Endodermal cell (in vitro differentiated cells): ENCODE measurements around the gene C20orf144. TPM values are rescaled to one million over a fixed set of nuclear protein-coding genes. Genes with fewer than 3 reads are reported as not detected.

Experiments
- DNase-seq: peaks from one replicate; pipeline ENCODE4 v3.0.0-alpha.2; 2017
- H3K27ac ChIP-seq: 2 replicates; pipeline ENCODE4 v1.5.1; 2013; ENCODE audit warnings: mild to moderate bottlenecking, low read depth, low read length, moderate library complexity
- H3K27me3 ChIP-seq: 2 replicates; pipeline ENCODE4 v1.6.1; 2013; ENCODE audit warnings: mild to moderate bottlenecking, low read length, moderate library complexity; ENCODE audit not compliant: insufficient read depth, control insufficient read depth, poor library complexity, severe bottlenecking
- H3K36me3 ChIP-seq: 2 replicates; pipeline ENCODE4 v1.7.0; 2013; ENCODE audit warnings: mild to moderate bottlenecking, low read length, moderate library complexity; ENCODE audit not compliant: control insufficient read depth, insufficient read depth
- H3K4me1 ChIP-seq: one replicate; pipeline ENCODE4 v1.7.0; 2013; ENCODE audit warnings: low read length; ENCODE audit not compliant: control insufficient read depth, insufficient read depth
- H3K4me3 ChIP-seq: 2 replicates; pipeline ENCODE4 v1.5.1; 2013; ENCODE audit warnings: mild to moderate bottlenecking, low read length, moderate library complexity
- H3K9ac ChIP-seq: 2 replicates; pipeline ENCODE4 v1.6.1; 2013; ENCODE audit warnings: mild to moderate bottlenecking, low read length, moderate library complexity; ENCODE audit not compliant: poor library complexity, severe bottlenecking; ENCODE audit errors: extremely low read depth
- H3K9me3 ChIP-seq: 2 replicates; pipeline ENCODE4 v1.6.1; 2013; ENCODE audit warnings: mild to moderate bottlenecking, low read length, moderate library complexity; ENCODE audit not compliant: control insufficient read depth
- H3K27ac Mint-ChIP-seq: 2 replicates; pipeline ENCODE4 v1.8.0; 2020; ENCODE audit warnings: mixed read lengths
- H3K27me3 Mint-ChIP-seq: 2 replicates; pipeline ENCODE4 v1.8.0; 2021; ENCODE audit warnings: mild to moderate bottlenecking, mixed read lengths; ENCODE audit not compliant: insufficient read depth
- H3K36me3 Mint-ChIP-seq: 2 replicates; pipeline ENCODE4 v1.8.0; 2020; ENCODE audit warnings: low read depth, mixed read lengths
- H3K4me1 Mint-ChIP-seq: 2 replicates; pipeline ENCODE4 v1.8.0; 2020; ENCODE audit warnings: mixed read lengths
- H3K4me3 Mint-ChIP-seq: 2 replicates; pipeline ENCODE4 v1.8.0; 2020; ENCODE audit warnings: mild to moderate bottlenecking, moderate library complexity, mixed read lengths
- H3K9me3 Mint-ChIP-seq: 2 replicates; pipeline ENCODE4 v1.8.0; 2020; ENCODE audit warnings: mild to moderate bottlenecking, mixed read lengths
- WGBS, 2 experiments: methylation state at CpG; one replicate each; pipeline versions ENCODE4 v1.1.5 to v1.1.7; 2013; ENCODE audit warnings: missing lambda C conversion rate in 2 of 2, mixed read lengths in 1 of 2; ENCODE audit not compliant: insufficient coverage in 1 of 2, insufficient read length in 1 of 2; 5-methylcytosine and 5-hydroxymethylcytosine counted together
- total RNA-seq, 2 donors: library from RNA; stranded (reverse); fragmentation: NEBNext Ultra II Directional in 1 of 2; extraction: Animal tissue kit (Norgen Biotek cat#: 25700) in 1 of 2; gene quantifications; 2 replicates in 1 of 2; 3 replicates in 1 of 2; pipeline ENCODE4 v1.2.1, GENCODE V29; 2021
- TF ChIP-seq, protein P1 (sequence below): fragments of 200-600 bp; sonication (generic); conservative IDR thresholded peaks from 2 replicates; pipeline ENCODE4 v1.5.0; 2021; ENCODE audit warnings: antibody characterized with exemption, mild to moderate bottlenecking

The C20orf144 gene
- total RNA-seq, 2 donors from 2014 or later = 0.44 TPM; not detected in 1

- no peak overlapping the region for H3K27ac Mint-ChIP-seq
- no peaks in the 10 kb centered on the region for H3K9me3 Mint-ChIP-seq
- Histone ChIP-seq H3K9ac (no peak overlapping the region), H3K4me1 (no peaks in the 10 kb centered on the region), H3K36me3 (peaks cover 53% of the 10 kb centered on the region), H3K9me3 (no peaks in the 10 kb centered on the region), H3K4me3 (no peak overlapping the region), H3K27ac (no peak overlapping the region), H3K27me3 (no peaks in the 10 kb centered on the region)
- 94% methylated on average over 20 to 28 of the region's 28 CpGs for WGBS, 2 experiments
- peaks cover 60% of the 10 kb centered on the region for H3K36me3 Mint-ChIP-seq
- DNase-seq = peak; percentile 44
- H3K4me3 Mint-ChIP-seq = no peak overlapping the region
- H3K27me3 Mint-ChIP-seq = no peaks in the 10 kb centered on the region
- TF ChIP-seq, protein P1, sequence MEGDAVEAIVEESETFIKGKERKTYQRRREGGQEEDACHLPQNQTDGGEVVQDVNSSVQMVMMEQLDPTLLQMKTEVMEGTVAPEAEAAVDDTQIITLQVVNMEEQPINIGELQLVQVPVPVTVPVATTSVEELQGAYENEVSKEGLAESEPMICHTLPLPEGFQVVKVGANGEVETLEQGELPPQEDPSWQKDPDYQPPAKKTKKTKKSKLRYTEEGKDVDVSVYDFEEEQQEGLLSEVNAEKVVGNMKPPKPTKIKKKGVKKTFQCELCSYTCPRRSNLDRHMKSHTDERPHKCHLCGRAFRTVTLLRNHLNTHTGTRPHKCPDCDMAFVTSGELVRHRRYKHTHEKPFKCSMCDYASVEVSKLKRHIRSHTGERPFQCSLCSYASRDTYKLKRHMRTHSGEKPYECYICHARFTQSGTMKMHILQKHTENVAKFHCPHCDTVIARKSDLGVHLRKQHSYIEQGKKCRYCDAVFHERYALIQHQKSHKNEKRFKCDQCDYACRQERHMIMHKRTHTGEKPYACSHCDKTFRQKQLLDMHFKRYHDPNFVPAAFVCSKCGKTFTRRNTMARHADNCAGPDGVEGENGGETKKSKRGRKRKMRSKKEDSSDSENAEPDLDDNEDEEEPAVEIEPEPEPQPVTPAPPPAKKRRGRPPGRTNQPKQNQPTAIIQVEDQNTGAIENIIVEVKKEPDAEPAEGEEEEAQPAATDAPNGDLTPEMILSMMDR = no peak
- no peaks in the 10 kb centered on the region for H3K4me1 Mint-ChIP-seq
Observed at GRCh38 chr20:33644313-33645071, 17.6 kb upstream of the C20orf144 start.

DNA sequence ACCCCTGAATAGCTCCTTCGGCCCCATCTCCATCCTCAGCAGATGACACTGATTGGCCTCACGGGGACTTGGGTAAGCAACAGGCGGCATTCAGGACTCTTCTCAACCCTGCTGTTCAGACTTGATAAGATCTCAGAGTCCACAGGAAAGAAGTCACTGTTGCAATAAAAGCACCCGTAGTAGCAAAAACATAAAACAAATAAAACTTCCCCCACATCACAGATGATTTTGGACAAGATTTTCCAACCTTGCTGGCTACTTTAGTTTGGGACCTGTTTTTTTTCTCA is 17.1 kb upstream of the C20orf144 start:
- H3K4me1 Mint-ChIP-seq = no peaks in the 10 kb centered on the region
- Histone ChIP-seq H3K4me3 (no peak overlapping the region), H3K36me3 (peaks cover 53% of the 10 kb centered on the region), H3K27ac (no peak overlapping the region), H3K27me3 (no peaks in the 10 kb centered on the region), H3K4me1 (no peaks in the 10 kb centered on the region), H3K9me3 (no peaks in the 10 kb centered on the region), H3K9ac (no peak overlapping the region)
- H3K27ac Mint-ChIP-seq = no peak overlapping the region
- H3K27me3 Mint-ChIP-seq = no peaks in the 10 kb centered on the region
- TF ChIP-seq, protein P1 = no peak
- H3K36me3 Mint-ChIP-seq = peaks cover 55% of the 10 kb centered on the region
- no peak for DNase-seq
- H3K9me3 Mint-ChIP-seq = no peaks in the 10 kb centered on the region
- H3K4me3 Mint-ChIP-seq = no peak overlapping the region
- 87% methylated on average over 4 of the region's 4 CpGs; no CpG with 5 or more reads in 1 of the 2 experiments for WGBS, 2 experiments

DNA sequence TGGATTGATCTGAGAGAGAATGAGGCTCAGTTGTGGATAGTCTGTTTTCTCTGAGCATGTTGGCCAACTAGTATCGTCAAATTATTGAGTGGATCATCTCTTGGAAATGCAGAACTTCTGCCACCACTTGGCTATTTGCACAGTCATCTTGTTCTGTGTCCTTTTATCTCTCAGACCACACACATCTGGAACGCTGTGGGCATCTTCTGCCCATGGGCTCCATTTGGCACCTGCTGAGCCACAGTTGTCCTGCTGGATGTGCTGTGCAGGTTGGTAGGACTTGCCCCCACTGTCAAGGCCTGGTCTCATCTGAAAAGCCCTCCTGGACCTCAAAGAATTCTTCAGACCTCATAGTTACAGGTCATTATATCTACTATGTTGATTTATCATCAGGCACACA is 16.7 kb upstream of the C20orf144 start:
- no peak overlapping the region for H3K4me3 ChIP-seq
- DNase-seq = no peak

More for the DNA sequence above, 16.7 kb upstream of the C20orf144 start:
- Mint-ChIP-seq H3K27me3 (no peaks in the 10 kb centered on the region), H3K9me3 (no peaks in the 10 kb centered on the region), H3K27ac (no peak overlapping the region), H3K4me3 (no peak overlapping the region), H3K36me3 (peaks cover 51% of the 10 kb centered on the region), H3K4me1 (no peaks in the 10 kb centered on the region)
- Histone ChIP-seq H3K36me3 (peaks cover 50% of the 10 kb centered on the region), H3K27me3 (no peaks in the 10 kb centered on the region), H3K4me1 (no peaks in the 10 kb centered on the region), H3K9me3 (no peaks in the 10 kb centered on the region), H3K9ac (no peak overlapping the region), H3K27ac (no peak overlapping the region)
- TF ChIP-seq, protein P1 = no peak
- 91 to 100% methylated on average over 1 to 2 of the region's 2 CpGs for WGBS, 2 experiments
